Tibial artery (tissue), 4 donors: Measurements from ENCODE around the gene TIMP4.

Experiments
- DNase-seq, 2 donors: peaks; one replicate each; pipeline ENCODE4 v3.0.0-alpha.2; 2019
- H3K27ac ChIP-seq, 2 donors: fragments of 200-600 bp; sonication (generic) in 1 of 2; 1 replicate in 1 of 2; 2 replicates in 1 of 2; pipeline ENCODE4 v1.5.1; 2018 to 2019; ENCODE audit warnings: mild to moderate bottlenecking in 1 of 2
- H3K27me3 ChIP-seq, 2 donors: fragments of 200-600 bp; sonication (generic) in 1 of 2; one replicate each; pipeline versions ENCODE4 v1.5.1 to v1.6.0; 2016 to 2019
- H3K36me3 ChIP-seq, 3 donors: fragments of 200-600 bp; sonication (generic) in 2 of 3; one replicate each; pipeline ENCODE4 v1.5.1; 2016 to 2019; ENCODE audit warnings: mild to moderate bottlenecking in 2 of 3
- H3K4me1 ChIP-seq, 4 donors: fragments of 200-600 bp; sonication (generic) in 2 of 4; 1 replicate in 3 of 4; 2 replicates in 1 of 4; pipeline ENCODE4 v1.5.1; 2016 to 2019
- H3K4me3 ChIP-seq, 2 donors: fragments of 200-600 bp; sonication (generic) in 1 of 2; 1 replicate in 1 of 2; 2 replicates in 1 of 2; pipeline ENCODE4 v1.5.1; 2018 to 2019; ENCODE audit warnings: mild to moderate bottlenecking in 2 of 2
- H3K9me3 ChIP-seq, 3 donors: fragments of 200-600 bp; sonication (generic) in 1 of 3; one replicate each; pipeline ENCODE4 v1.5.1; 2016 to 2019
- CTCF ChIP-seq, 2 experiments: fragments of 200-600 bp in 1 of 2; fragments of 450-650 bp in 1 of 2; IDR thresholded peaks; one replicate each; pipeline ENCODE4 v1.5.1; 2017 to 2019; ENCODE audit warnings: antibody characterized with exemption in 2 of 2, mild to moderate bottlenecking in 1 of 2, moderate library complexity in 1 of 2
- intact Hi-C: fragments of 100-400 bp; cut with DNase I; formaldehyde crosslinking; loops from one replicate; pipeline ENCODE4 v1.15.0; 2023; ENCODE audit warnings: low total_unique reads

Gene TIMP4

GRCh38 chr3:12148183-12148940 is 10.3 kb downstream of the TIMP4 start:
- intact Hi-C loops = no loop called here

GRCh38 chr3:12147049-12147780 is 11.5 kb downstream of the TIMP4 start:
- no peak for TF ChIP-seq CTCF (IDR thresholded peaks at IDR 0.05)

More at GRCh38 chr3:12148183-12148940, 10.3 kb downstream of the TIMP4 start:
- Histone ChIP-seq H3K9me3 (no peaks in the 10 kb centered on the region), H3K27me3 (no peaks in the 10 kb centered on the region), H3K4me3 (no peak overlapping the region), H3K4me1 (peaks cover 5 to 60% (median 40%) of the 10 kb centered on the region in 4 donors), H3K36me3 (peaks cover 2 to 23% (median 14%) of the 10 kb centered on the region in 3 donors), H3K27ac (peak overlapping the region; percentile 86 to 91)
- peak; percentile 53 to 73 for DNase-seq
- TF ChIP-seq CTCF (IDR thresholded peaks at IDR 0.05) = no peak

GRCh38 chr3:12143949-12144504 is 14.7 kb downstream of the TIMP4 start:
- H3K4me1 ChIP-seq = peaks cover 5 to 80% (median 49%) of the 10 kb centered on the region in 4 donors
- peak in 1 of 2 experiments; percentile 24 for TF ChIP-seq CTCF (IDR thresholded peaks at IDR 0.05)
- peak; percentile 88 to 96 for DNase-seq
- H3K9me3 ChIP-seq = no peaks in the 10 kb centered on the region
- peak overlapping the region in 1 of 2 donors; percentile 15 for H3K4me3 ChIP-seq
- no peaks in the 10 kb centered on the region for H3K36me3 ChIP-seq
- intact Hi-C loops = no loop called here
- H3K27ac ChIP-seq = peak overlapping the region; percentile 86 to 91
- no peaks in the 10 kb centered on the region for H3K27me3 ChIP-seq

More at GRCh38 chr3:12147049-12147780, 11.5 kb downstream of the TIMP4 start:
- Histone ChIP-seq H3K27ac (peak overlapping the region; percentile 86 to 91), H3K9me3 (no peaks in the 10 kb centered on the region), H3K4me3 (no peak overlapping the region), H3K4me1 (peaks cover 5 to 71% (median 51%) of the 10 kb centered on the region in 4 donors), H3K27me3 (no peaks in the 10 kb centered on the region), H3K36me3 (peaks cover 0 to 11% (median 3%) of the 10 kb centered on the region in 3 donors)
- no peak for DNase-seq
- intact Hi-C loops = no loop called here

- peak overlapping the region; percentile 86 to 91 for H3K27ac ChIP-seq
- no peak for DNase-seq
- no peak for TF ChIP-seq CTCF (IDR thresholded peaks at IDR 0.05)
- peaks cover 5 to 76% (median 41%) of the 10 kb centered on the region in 4 donors for H3K4me1 ChIP-seq
- no peaks in the 10 kb centered on the region for H3K27me3 ChIP-seq
- no peaks in the 10 kb centered on the region for H3K36me3 ChIP-seq
- H3K4me3 ChIP-seq = no peak overlapping the region
- H3K9me3 ChIP-seq = no peaks in the 10 kb centered on the region
- intact Hi-C loops = no loop called here
These were observed 16.2 kb downstream of the TIMP4 start for GRCh38 chr3:12142476-12142875.

GRCh38 chr3:12141350-12141749 is 17.4 kb downstream of the TIMP4 start:
- Histone ChIP-seq H3K4me1 (peaks cover 5 to 65% (median 38%) of the 10 kb centered on the region in 4 donors), H3K9me3 (no peaks in the 10 kb centered on the region), H3K27ac (peak overlapping the region; percentile 86 to 91), H3K4me3 (no peak overlapping the region), H3K36me3 (no peaks in the 10 kb centered on the region), H3K27me3 (no peaks in the 10 kb centered on the region)
- TF ChIP-seq CTCF (IDR thresholded peaks at IDR 0.05) = no peak
- no peak for DNase-seq
- intact Hi-C loops = no loop called here
